Thyroid gland (tissue), 4 donors: ENCODE measurements around the gene CDC34.

Experiments used
- POLR2A ChIP-seq, 2 donors: fragments of 450-650 bp; IDR thresholded peaks; one replicate each; pipeline ENCODE4 v1.6.1; 2017; ENCODE audit warnings: antibody characterized with exemption in 2 of 2, mild to moderate bottlenecking in 2 of 2, moderate library complexity in 1 of 2
- TF ChIP-seq, protein P1 (sequence below), 6 experiments: fragments of 200-600 bp in 3 of 6; fragments of 450-650 bp in 3 of 6; sonication (generic) in 3 of 6; IDR thresholded peaks; one replicate each; pipeline ENCODE4 v1.5.1; 2016 to 2019; ENCODE audit warnings: antibody characterized with exemption in 6 of 6, mild to moderate bottlenecking in 2 of 6, inconsistent platforms in 1 of 6, moderate library complexity in 1 of 6

DNA sequence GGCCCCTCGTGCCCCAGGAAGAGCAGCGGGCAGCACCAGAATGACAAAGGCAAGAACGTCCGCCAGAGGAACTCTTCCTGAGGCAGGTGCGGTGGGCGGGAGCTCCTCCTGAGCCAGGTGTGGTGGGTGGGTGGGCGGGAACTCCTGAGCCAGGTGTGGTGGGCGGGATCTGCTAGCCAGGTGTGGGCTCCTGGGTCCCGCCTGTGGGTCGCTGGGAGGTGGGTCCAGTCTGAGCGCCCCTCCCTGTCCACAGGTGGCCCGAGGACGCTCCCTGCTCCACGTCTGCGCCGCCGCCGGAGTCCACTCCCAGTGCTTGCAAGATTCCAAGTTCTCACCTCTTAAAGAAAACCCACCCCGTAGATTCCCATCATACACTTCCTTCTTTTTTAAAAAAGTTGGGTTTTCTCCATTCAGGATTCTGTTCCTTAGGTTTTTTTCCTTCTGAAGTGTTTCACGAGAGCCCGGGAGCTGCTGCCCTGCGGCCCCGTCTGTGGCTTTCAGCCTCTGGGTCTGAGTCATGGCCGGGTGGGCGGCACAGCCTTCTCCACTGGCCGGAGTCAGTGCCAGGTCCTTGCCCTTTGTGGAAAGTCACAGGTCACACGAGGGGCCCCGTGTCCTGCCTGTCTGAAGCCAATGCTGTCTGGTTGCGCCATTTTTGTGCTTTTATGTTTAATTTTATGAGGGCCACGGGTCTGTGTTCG is 51.1 kb downstream of the CDC34 start:
- TF ChIP-seq, protein P1, sequence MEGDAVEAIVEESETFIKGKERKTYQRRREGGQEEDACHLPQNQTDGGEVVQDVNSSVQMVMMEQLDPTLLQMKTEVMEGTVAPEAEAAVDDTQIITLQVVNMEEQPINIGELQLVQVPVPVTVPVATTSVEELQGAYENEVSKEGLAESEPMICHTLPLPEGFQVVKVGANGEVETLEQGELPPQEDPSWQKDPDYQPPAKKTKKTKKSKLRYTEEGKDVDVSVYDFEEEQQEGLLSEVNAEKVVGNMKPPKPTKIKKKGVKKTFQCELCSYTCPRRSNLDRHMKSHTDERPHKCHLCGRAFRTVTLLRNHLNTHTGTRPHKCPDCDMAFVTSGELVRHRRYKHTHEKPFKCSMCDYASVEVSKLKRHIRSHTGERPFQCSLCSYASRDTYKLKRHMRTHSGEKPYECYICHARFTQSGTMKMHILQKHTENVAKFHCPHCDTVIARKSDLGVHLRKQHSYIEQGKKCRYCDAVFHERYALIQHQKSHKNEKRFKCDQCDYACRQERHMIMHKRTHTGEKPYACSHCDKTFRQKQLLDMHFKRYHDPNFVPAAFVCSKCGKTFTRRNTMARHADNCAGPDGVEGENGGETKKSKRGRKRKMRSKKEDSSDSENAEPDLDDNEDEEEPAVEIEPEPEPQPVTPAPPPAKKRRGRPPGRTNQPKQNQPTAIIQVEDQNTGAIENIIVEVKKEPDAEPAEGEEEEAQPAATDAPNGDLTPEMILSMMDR (IDR thresholded peaks at IDR 0.05), result no peak
- TF ChIP-seq POLR2A (IDR thresholded peaks at IDR 0.05), result no peak
